PC-3 (cell line): Measurements from ENCODE around the gene MAP10. TPM values are rescaled to one million over a fixed set of nuclear protein-coding genes. Genes with fewer than 3 reads are reported as not detected.

Source experiments
- ATAC-seq: fragments of 200-7000 bp; cut with Tn5 transposase; 2 replicates; pipeline ENCODE4 v1.9.1; 2020; ENCODE audit warnings: mild to moderate bottlenecking, moderate library complexity
- BruUV-seq: library from RNA; stranded (reverse); fragments of 400-500 nt; replicated peaks from 2 replicates; lab custom pipeline; 2021; lab: Mats Ljungman, UMichigan
- CTCF ChIA-PET: fragments of 300-600 bp; sonication (Branson Sonifier 250); formaldehyde crosslinking; loops from one replicate; lab custom pipeline; 2022; ENCODE audit warnings: antibody characterized with exemption; lab: Charles Lee
- POLR2A ChIA-PET: fragments of 300-600 bp; sonication (Branson Sonifier 250); formaldehyde crosslinking; loops from one replicate; lab custom pipeline; 2022; ENCODE audit warnings: antibody characterized with exemption; ENCODE audit not compliant: unreplicated experiment; lab: Charles Lee
- DNase-seq: peaks from one replicate; pipeline ENCODE4 v3.0.0-alpha.2; 2015
- H2AFZ ChIP-seq: fragments of 300-600 bp; sonication (generic); 2 replicates; pipeline ENCODE4 v1.6.0; 2016; ENCODE audit warnings: antibody characterized with exemption, low read length
- H3F3A ChIP-seq: fragments of 300-600 bp; sonication (generic); one replicate; pipeline ENCODE4 v1.6.0; 2017; ENCODE audit warnings: antibody characterized with exemption, low read length, control low read depth, mild to moderate bottlenecking; ENCODE audit not compliant: unreplicated experiment
- H3K27ac ChIP-seq: fragments of 300-600 bp; sonication (generic); 2 replicates; pipeline ENCODE4 v1.5.1; 2016; ENCODE audit warnings: mild to moderate bottlenecking, low read length
- H3K27me3 ChIP-seq: fragments of 300-600 bp; sonication (generic); 2 replicates; pipeline ENCODE4 v1.6.1; 2016; ENCODE audit warnings: low read length, mixed read lengths
- H3K36me3 ChIP-seq: fragments of 300-600 bp; sonication (generic); 2 replicates; pipeline ENCODE4 v1.6.1; 2016; ENCODE audit warnings: low read depth, mixed run types, low read length, mixed read lengths
- H3K4me1 ChIP-seq: fragments of 300-600 bp; sonication (generic); 2 replicates; pipeline ENCODE4 v1.5.1; 2016; ENCODE audit warnings: low read length; ENCODE audit not compliant: insufficient read depth
- H3K4me2 ChIP-seq: fragments of 300-600 bp; sonication (generic); 2 replicates; pipeline ENCODE4 v1.6.0; 2016; ENCODE audit warnings: low read length
- H3K4me3 ChIP-seq: fragments of 300-600 bp; sonication (generic); 2 replicates; pipeline ENCODE4 v1.5.1; 2016; ENCODE audit warnings: mild to moderate bottlenecking, low read length, mixed read lengths
- H3K79me2 ChIP-seq: fragments of 300-600 bp; sonication (generic); 2 replicates; pipeline ENCODE4 v1.6.1; 2017; ENCODE audit warnings: low read length, mixed read lengths
- H3K9ac ChIP-seq: fragments of 300-600 bp; sonication (generic); 2 replicates; pipeline ENCODE4 v1.6.0; 2016; ENCODE audit warnings: mild to moderate bottlenecking, low read length
- H3K9me2 ChIP-seq: fragments of 300-600 bp; sonication (generic); replicated peaks from 2 replicates; pipeline ENCODE4 v1.6.1; 2016; ENCODE audit warnings: mixed run types, low read length, mixed read lengths
- H3K9me3 ChIP-seq: fragments of 300-600 bp; sonication (generic); 2 replicates; pipeline ENCODE4 v1.6.1; 2016; ENCODE audit warnings: low read length, mixed read lengths
- H4K20me1 ChIP-seq: fragments of 300-600 bp; sonication (generic); 2 replicates; pipeline ENCODE4 v1.6.1; 2016; ENCODE audit warnings: low read length, mixed read lengths
- CTCF ChIP-seq: fragments of 300-600 bp; sonication (generic); conservative IDR thresholded peaks from 2 replicates; pipeline ENCODE4 v1.5.1; 2017; ENCODE audit warnings: antibody characterized with exemption, low read depth, mild to moderate bottlenecking, low read length
- EZH2 ChIP-seq: fragments of 300-600 bp; sonication (generic); IDR thresholded peaks from one replicate; pipeline ENCODE4 v1.6.1; 2017; ENCODE audit warnings: antibody characterized with exemption, mild to moderate bottlenecking, low read length; ENCODE audit not compliant: unreplicated experiment
- EZH2phosphoT487 ChIP-seq: fragments of 300-600 bp; sonication (generic); IDR thresholded peaks from 2 replicates; pipeline ENCODE4 v1.6.1; 2018; ENCODE audit warnings: mild to moderate bottlenecking, antibody characterized with exemption, low read length, borderline replicate concordance
- intact Hi-C: fragments of 100-400 bp; cut with micrococcal nuclease; formaldehyde crosslinking; loops from 2 replicates; pipeline ENCODE4 v1.9.0; 2023
- total RNA-seq: library from RNA; depleted of rRNA; stranded (reverse); fragments of >200 nt; gene quantifications from 2 replicates; pipeline ENCODE4 v1.2.3, GENCODE V29; 2014

Gene MAP10
- total RNA-seq, 1 experiment from 2014 or later = not detected

DNA sequence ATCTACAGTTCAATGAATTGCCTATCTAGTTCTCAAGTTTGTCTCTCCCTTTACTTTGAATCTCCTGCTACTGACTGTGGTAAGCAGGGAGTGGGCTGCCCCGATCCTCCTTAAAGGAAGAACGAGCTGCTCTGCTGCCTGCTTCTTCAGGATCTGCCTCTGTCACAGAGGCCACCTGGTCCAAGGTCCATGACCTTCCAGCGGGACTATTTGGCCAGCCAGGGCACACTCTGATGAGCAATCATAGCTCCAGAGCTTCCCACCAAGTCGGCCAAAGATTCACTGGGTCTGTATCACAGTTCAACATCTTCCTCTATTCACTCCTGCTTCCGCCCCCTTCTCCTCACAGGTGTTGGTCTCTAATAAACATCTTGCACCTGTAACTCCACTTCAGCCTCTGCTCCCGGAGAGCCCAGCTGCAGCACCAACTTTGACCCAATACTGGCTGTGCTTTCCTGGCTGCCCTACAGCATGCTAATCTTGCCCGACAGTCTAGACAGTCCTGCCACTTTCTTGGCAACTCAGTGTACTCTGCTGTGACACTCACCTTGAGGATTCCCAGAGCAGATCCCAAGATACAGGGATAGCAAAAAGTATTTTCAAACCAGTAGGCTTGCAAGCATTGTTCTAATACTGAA, 16.9 kb upstream of the MAP10 start:
- intact Hi-C loops = no loop called here
- CTCF ChIA-PET = interaction anchor here (0.5 kb wide), 1 partner anchor 154 kb away, joined by 3 read pairs; no protein-coding TSS in a partner anchor
- H3K4me2 ChIP-seq = no peak overlapping the region
- POLR2A ChIA-PET = no interaction called here
- H3K27ac ChIP-seq = no peak overlapping the region
- peaks cover under 1% of the 10 kb centered on the region; the same call in 1 of the 2 replicates for H3K4me1 ChIP-seq
- H3K36me3 ChIP-seq = no peaks in the 10 kb centered on the region
- BruUV-seq = no TSS peak
- H2AFZ ChIP-seq = no peak overlapping the region
- H3K9me2 ChIP-seq = no peaks in the 10 kb centered on the region
- no peak overlapping the region for H3K4me3 ChIP-seq
- H3F3A ChIP-seq = no peaks in the 10 kb centered on the region
- H3K9ac ChIP-seq = no peak overlapping the region
- ATAC-seq (no peak), DNase-seq (no peak)
- no peak for TF ChIP-seq EZH2
- TF ChIP-seq EZH2phosphoT487 = no peak
- TF ChIP-seq CTCF = no peak
- no peaks in the 10 kb centered on the region for H4K20me1 ChIP-seq
- H3K79me2 ChIP-seq = no peaks in the 10 kb centered on the region
- H3K9me3 ChIP-seq = no peaks in the 10 kb centered on the region
- H3K27me3 ChIP-seq = no peaks in the 10 kb centered on the region

- Histone ChIP-seq H3K27me3 (no peaks in the 10 kb centered on the region), H3K4me1 (peaks cover 12% of the 10 kb centered on the region), H3K4me2 (no peak overlapping the region), H2AFZ (no peak overlapping the region), H3K79me2 (no peaks in the 10 kb centered on the region), H3K9me2 (no peaks in the 10 kb centered on the region), H3K4me3 (no peak overlapping the region), H3K9ac (no peak overlapping the region), H4K20me1 (no peaks in the 10 kb centered on the region), H3F3A (no peaks in the 10 kb centered on the region), H3K36me3 (no peaks in the 10 kb centered on the region), H3K27ac (no peak overlapping the region), H3K9me3 (no peaks in the 10 kb centered on the region)
- no peak for TF ChIP-seq EZH2
- intact Hi-C loops = no loop called here
- ATAC-seq (no peak), DNase-seq (no peak)
- CTCF ChIA-PET = no interaction called here
- POLR2A ChIA-PET = no interaction called here
- no TSS peak for BruUV-seq
These were observed 15.6 kb upstream of the MAP10 start for GRCh38 chr1:232789651-232790050.

DNA sequence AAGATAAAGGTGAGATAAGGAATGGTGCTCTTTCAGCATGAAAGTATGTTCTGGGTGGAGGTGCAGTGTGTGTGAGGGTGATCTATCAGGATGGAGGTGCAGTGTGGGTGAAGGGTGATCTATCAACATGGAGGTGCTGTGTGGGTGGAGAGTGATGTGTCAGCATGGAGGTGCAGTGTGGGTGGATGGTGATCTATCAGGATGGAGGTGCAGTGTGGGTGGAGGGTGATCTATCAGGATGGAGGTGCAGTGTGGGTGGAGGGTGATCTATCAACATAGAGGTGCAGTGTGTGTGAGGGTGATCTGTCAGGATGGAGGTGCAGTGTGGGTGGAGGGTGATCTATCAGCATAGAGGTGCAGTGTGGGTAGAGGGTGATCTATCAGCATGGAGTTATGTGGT, 12.3 kb upstream of the MAP10 start:
- H3K9me3 ChIP-seq = no peaks in the 10 kb centered on the region
- intact Hi-C loops = no loop called here
- H3F3A ChIP-seq = no peaks in the 10 kb centered on the region
- ATAC-seq (no peak), DNase-seq (no peak)
- CTCF ChIA-PET = no interaction called here
- H3K4me2 ChIP-seq = no peak overlapping the region
- TF ChIP-seq EZH2phosphoT487 (no peak), EZH2 (no peak), CTCF (no peak)
- no peaks in the 10 kb centered on the region for H3K79me2 ChIP-seq
- H3K9me2 ChIP-seq = no peaks in the 10 kb centered on the region
- H3K4me3 ChIP-seq = no peak overlapping the region
- H3K27ac ChIP-seq = no peak overlapping the region
- H4K20me1 ChIP-seq = no peaks in the 10 kb centered on the region
- H3K4me1 ChIP-seq = peaks cover 12% of the 10 kb centered on the region
- POLR2A ChIA-PET = no interaction called here
- H2AFZ ChIP-seq = no peak overlapping the region
- H3K36me3 ChIP-seq = no peaks in the 10 kb centered on the region
- no peak overlapping the region for H3K9ac ChIP-seq
- BruUV-seq = no TSS peak
- H3K27me3 ChIP-seq = no peaks in the 10 kb centered on the region
